ENCODE data around the gene S100A2. TPM values are rescaled to one million over a fixed set of nuclear protein-coding genes. Genes with fewer than 3 reads are reported as not detected.
A peak's percentile ranks its signal among the peaks of the same experiment; 100 is the strongest.

Gene S100A2
- total and polyA plus RNA-seq, 11 donors, result 1.3 to 5.1 (median 2.6) TPM; not detected in 1

DNA sequence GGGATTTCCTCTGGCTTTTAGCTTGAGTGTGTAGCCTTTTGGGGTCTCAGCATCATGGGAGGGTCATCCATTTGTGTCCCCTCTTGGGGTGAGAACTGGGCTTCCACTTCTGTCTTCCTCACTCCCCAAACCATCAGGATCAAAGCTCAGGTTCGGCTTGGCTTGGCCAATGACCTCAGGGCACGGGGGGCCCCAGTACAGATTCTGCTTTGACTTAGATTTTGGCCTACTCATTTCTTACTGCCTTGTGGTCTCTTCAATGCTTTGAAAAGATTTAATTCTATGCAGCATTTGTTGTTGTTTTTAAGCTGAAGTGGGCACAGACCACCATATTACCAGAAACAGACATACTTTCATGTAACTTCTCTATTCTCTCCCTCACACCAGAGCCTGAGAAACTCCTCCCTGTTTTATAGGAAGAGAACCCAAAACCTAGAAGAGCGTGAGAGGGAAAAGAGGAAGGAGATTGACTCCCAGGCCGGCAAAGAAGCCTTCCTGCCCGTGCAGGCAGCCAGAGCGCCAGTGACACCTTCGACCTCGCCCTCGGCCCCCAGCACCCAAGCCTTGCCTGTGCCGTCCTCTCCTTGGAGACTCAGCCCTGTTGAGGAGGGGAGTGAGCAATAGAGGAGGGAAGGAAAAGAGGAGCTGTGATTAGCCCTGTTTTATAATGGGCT lies 14.7 kb downstream of the S100A2 start:
- peaks cover 5 to 72% (median 45%) of the 10 kb centered on the region in 12 donors for H3K4me1 ChIP-seq
- TF ChIP-seq POLR2A (IDR thresholded peaks at IDR 0.05), result no peak
- TF ChIP-seq, protein P1, sequence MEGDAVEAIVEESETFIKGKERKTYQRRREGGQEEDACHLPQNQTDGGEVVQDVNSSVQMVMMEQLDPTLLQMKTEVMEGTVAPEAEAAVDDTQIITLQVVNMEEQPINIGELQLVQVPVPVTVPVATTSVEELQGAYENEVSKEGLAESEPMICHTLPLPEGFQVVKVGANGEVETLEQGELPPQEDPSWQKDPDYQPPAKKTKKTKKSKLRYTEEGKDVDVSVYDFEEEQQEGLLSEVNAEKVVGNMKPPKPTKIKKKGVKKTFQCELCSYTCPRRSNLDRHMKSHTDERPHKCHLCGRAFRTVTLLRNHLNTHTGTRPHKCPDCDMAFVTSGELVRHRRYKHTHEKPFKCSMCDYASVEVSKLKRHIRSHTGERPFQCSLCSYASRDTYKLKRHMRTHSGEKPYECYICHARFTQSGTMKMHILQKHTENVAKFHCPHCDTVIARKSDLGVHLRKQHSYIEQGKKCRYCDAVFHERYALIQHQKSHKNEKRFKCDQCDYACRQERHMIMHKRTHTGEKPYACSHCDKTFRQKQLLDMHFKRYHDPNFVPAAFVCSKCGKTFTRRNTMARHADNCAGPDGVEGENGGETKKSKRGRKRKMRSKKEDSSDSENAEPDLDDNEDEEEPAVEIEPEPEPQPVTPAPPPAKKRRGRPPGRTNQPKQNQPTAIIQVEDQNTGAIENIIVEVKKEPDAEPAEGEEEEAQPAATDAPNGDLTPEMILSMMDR (IDR thresholded peaks at IDR 0.05), result no peak
- peak overlapping the region in 2 of 12 donors; percentile 55 to 68 for H3K27ac ChIP-seq
- DNase-seq, result peak in 1 of 5 donors; percentile 14
- no peaks in the 10 kb centered on the region for H3K36me3 ChIP-seq
- no peak for ATAC-seq
- H3K27me3 ChIP-seq, result no peaks in the 10 kb centered on the region
- no peaks in the 10 kb centered on the region for H3K9me3 ChIP-seq
- no peak overlapping the region for H3K4me3 ChIP-seq
- intact Hi-C loops (cut with DNase I), result no loop called here
- WGBS, 4 donors, result 84 to 96% (median 85%) methylated on average over 10 of the region's 10 CpGs

DNA sequence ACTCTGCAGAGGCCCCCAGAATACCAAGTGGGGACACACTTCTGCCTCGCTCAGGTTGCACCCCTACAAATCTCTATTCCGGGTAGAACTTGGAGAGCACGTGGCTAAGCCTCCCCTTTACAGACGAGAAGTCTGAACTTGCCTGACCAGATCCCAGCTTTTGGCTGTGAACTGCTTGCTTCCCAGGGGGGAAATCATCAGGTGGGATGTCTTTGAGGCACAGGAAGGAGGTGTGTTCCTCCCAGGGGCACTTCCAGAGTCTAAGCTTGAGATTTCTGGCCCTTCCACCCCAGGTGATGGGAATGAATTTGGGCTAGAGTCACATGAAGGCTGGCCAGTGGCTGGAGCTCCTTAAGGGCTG lies 15.3 kb downstream of the S100A2 start:
- peaks cover 9 to 78% (median 49%) of the 10 kb centered on the region in 12 donors for H3K4me1 ChIP-seq
- intact Hi-C loops (cut with DNase I), result no loop called here
- TF ChIP-seq, protein P1 (IDR thresholded peaks at IDR 0.05), result no peak
- TF ChIP-seq POLR2A (IDR thresholded peaks at IDR 0.05), result no peak
- H3K36me3 ChIP-seq, result no peaks in the 10 kb centered on the region
- DNase-seq (peak in 1 of 5 donors; percentile 13), ATAC-seq (no peak)
- 64 to 70% (median 69%) methylated on average over 3 to 4 of the region's 4 CpGs for WGBS, 4 donors
- H3K27me3 ChIP-seq, result no peaks in the 10 kb centered on the region
- peak overlapping the region in 4 of 12 donors; percentile 55 to 72 (median 68) for H3K27ac ChIP-seq
- no peaks in the 10 kb centered on the region for H3K9me3 ChIP-seq
- no peak overlapping the region for H3K4me3 ChIP-seq

GRCh38 chr1:153549741-153550397 lies 15.8 kb downstream of the S100A2 start:
- H3K27ac ChIP-seq, result peak overlapping the region in 11 of 12 donors; percentile 29 to 83 (median 68)
- DNase-seq (peak in 1 of 5 donors; percentile 18), ATAC-seq (no peak)
- H3K36me3 ChIP-seq, result no peaks in the 10 kb centered on the region
- H3K27me3 ChIP-seq, result no peaks in the 10 kb centered on the region
- H3K9me3 ChIP-seq, result no peaks in the 10 kb centered on the region
- intact Hi-C loops (cut with DNase I), result no loop called here
- no peak for TF ChIP-seq POLR2A (IDR thresholded peaks at IDR 0.05)
- TF ChIP-seq, protein P1 (IDR thresholded peaks at IDR 0.05), result peak in 1 of 12 donors; percentile 1
- peaks cover 11 to 83% (median 54%) of the 10 kb centered on the region in 12 donors for H3K4me1 ChIP-seq
- H3K4me3 ChIP-seq, result no peak overlapping the region
- WGBS, 4 donors, result 71 to 74% (median 71%) methylated on average over 6 of the region's 6 CpGs

All from heart left ventricle (tissue), 16 donors.